ENCODE data around the gene KLHDC7B.

DNA sequence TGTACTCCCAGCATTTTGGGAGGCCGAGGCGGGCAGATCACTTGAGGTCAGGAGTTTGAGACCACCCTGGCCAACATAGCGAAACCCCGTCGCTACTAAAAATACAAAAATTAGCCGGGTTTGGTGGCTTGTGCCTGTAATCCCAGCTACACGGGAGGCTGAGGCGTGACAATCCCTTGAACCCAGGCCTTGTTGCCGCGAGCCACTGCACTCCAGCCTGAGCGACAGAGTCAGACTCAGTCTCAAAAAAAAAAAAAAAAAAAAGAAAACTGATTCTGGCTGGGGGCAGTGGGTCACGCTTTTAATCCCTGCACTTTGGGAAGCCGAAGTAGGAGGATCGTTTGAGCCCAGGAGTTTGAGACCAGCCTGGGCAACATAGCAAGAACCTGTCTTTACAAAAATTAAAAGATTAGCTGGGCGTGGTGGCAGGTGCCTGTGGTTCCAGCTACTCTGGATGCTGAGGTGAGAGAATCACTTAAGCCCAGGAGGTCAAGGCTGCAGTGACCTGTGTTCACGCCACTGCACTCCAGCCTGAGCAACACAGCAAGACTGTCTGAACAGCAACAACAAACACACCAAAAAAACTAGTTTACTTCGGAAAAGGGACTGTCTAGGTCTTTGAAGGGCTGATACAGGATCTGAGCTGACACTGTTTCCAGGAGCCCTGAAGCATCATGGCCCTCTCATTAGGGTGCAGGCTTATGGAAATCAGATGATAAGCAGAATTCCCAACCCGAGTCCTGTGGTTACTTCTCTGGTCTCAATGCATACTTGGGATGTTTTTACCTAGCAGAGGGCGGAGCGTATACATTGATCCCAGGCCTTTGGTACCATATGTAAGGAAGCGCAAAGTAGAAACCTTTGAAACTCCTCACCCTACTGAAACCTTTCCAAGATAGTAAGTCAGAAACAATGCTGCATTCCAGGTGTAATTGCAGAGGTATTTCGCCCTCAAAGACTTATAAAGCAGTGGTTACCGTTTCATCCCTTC is 38.7 kb downstream of the KLHDC7B start:
- TF ChIP-seq POLR2AphosphoS5 (IDR thresholded peaks at IDR 0.05): no peak
- TF ChIP-seq, protein P1, sequence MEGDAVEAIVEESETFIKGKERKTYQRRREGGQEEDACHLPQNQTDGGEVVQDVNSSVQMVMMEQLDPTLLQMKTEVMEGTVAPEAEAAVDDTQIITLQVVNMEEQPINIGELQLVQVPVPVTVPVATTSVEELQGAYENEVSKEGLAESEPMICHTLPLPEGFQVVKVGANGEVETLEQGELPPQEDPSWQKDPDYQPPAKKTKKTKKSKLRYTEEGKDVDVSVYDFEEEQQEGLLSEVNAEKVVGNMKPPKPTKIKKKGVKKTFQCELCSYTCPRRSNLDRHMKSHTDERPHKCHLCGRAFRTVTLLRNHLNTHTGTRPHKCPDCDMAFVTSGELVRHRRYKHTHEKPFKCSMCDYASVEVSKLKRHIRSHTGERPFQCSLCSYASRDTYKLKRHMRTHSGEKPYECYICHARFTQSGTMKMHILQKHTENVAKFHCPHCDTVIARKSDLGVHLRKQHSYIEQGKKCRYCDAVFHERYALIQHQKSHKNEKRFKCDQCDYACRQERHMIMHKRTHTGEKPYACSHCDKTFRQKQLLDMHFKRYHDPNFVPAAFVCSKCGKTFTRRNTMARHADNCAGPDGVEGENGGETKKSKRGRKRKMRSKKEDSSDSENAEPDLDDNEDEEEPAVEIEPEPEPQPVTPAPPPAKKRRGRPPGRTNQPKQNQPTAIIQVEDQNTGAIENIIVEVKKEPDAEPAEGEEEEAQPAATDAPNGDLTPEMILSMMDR (IDR thresholded peaks at IDR 0.05): no peak
